GM23338 (cell line): Measurements from ENCODE around the gene GLUD1. TPM values are rescaled to one million over a fixed set of nuclear protein-coding genes. Genes with fewer than 3 reads are reported as not detected.

Source experiments
- ATAC-seq: fragments of 200-7000 bp; cut with Tn5 transposase; 3 replicates; pipeline ENCODE4 v1.9.1; 2020
- DNase-seq: peaks from one replicate; pipeline ENCODE4 v3.0.0-alpha.2; 2015; ENCODE audit warnings: low spot score
- H2AFZ ChIP-seq: fragments of 200-600 bp; sonication (generic); 2 replicates; pipeline ENCODE4 v1.8.0; 2016; ENCODE audit warnings: antibody characterized with exemption, mild to moderate bottlenecking, moderate library complexity
- H3F3A ChIP-seq: fragments of 200-600 bp; sonication (generic); replicated peaks from 2 replicates; pipeline ENCODE4 v1.8.0; 2017; ENCODE audit warnings: antibody characterized with exemption, mixed run types, low read depth
- H3K27ac ChIP-seq: fragments of 200-600 bp; sonication (generic); 2 replicates; pipeline ENCODE4 v1.6.1; 2016; ENCODE audit warnings: low read depth
- H3K27me3 ChIP-seq: fragments of 200-600 bp; sonication (generic); 2 replicates; pipeline ENCODE4 v1.8.0; 2016; ENCODE audit warnings: mild to moderate bottlenecking, mixed run types, moderate library complexity; ENCODE audit not compliant: insufficient read depth
- H3K36me3 ChIP-seq: fragments of 200-600 bp; sonication (generic); 2 replicates; pipeline ENCODE4 v1.8.0; 2016; ENCODE audit warnings: mild to moderate bottlenecking; ENCODE audit not compliant: insufficient read depth
- H3K4me1 ChIP-seq: fragments of 200-600 bp; sonication (generic); 2 replicates; pipeline ENCODE4 v1.8.0; 2016; ENCODE audit warnings: mild to moderate bottlenecking, moderate library complexity; ENCODE audit not compliant: insufficient read depth
- H3K4me2 ChIP-seq: fragments of 200-600 bp; sonication (generic); 2 replicates; pipeline ENCODE4 v1.7.1; 2017; ENCODE audit warnings: mixed run types
- H3K4me3 ChIP-seq: fragments of 200-600 bp; sonication (generic); 2 replicates; pipeline ENCODE4 v1.6.1; 2016; ENCODE audit warnings: mixed run types
- H3K79me2 ChIP-seq: fragments of 200-600 bp; sonication (generic); replicated peaks from 2 replicates; pipeline ENCODE4 v1.8.0; 2017; ENCODE audit warnings: mild to moderate bottlenecking; ENCODE audit not compliant: insufficient read depth
- H3K9me2 ChIP-seq: fragments of 200-600 bp; sonication (generic); 2 replicates; pipeline ENCODE4 v1.8.0; 2017; ENCODE audit not compliant: insufficient read depth
- H4K20me1 ChIP-seq: fragments of 200-600 bp; sonication (generic); replicated peaks from 2 replicates; pipeline ENCODE4 v1.8.0; 2017; ENCODE audit warnings: mild to moderate bottlenecking; ENCODE audit not compliant: insufficient read depth
- H3K27ac Mint-ChIP-seq: 2 replicates; pipeline ENCODE4 v1.8.0; 2020; ENCODE audit warnings: inconsistent platforms, mild to moderate bottlenecking, moderate library complexity, mixed read lengths
- H3K27me3 Mint-ChIP-seq: 3 replicates; pipeline ENCODE4 v1.8.0; 2022; ENCODE audit warnings: low read depth, mild to moderate bottlenecking, moderate library complexity, mixed read lengths, inconsistent platforms; ENCODE audit not compliant: insufficient read depth, poor library complexity
- H3K36me3 Mint-ChIP-seq: 3 replicates; pipeline ENCODE4 v1.8.0; 2021; ENCODE audit warnings: low read depth, mild to moderate bottlenecking, inconsistent platforms, moderate library complexity, mixed read lengths
- H3K4me1 Mint-ChIP-seq: 3 replicates; pipeline ENCODE4 v1.8.0; 2020; ENCODE audit warnings: mild to moderate bottlenecking, inconsistent platforms, mixed read lengths
- H3K4me3 Mint-ChIP-seq: 3 replicates; pipeline ENCODE4 v1.8.0; 2021; ENCODE audit warnings: moderate library complexity, mild to moderate bottlenecking, inconsistent platforms, mixed read lengths
- H3K9me3 Mint-ChIP-seq: 3 replicates; pipeline ENCODE4 v1.8.0; 2020; ENCODE audit warnings: moderate library complexity, mild to moderate bottlenecking, inconsistent platforms, mixed read lengths
- CREB1 ChIP-seq: fragments of 250-450 bp; sonication (Bioruptor Pico); IDR thresholded peaks from 2 replicates; pipeline ENCODE4 v1.5.0; 2020; ENCODE audit warnings: low read depth, mild to moderate bottlenecking, moderate library complexity
- EZH2 ChIP-seq: fragments of 200-600 bp; sonication (generic); IDR thresholded peaks from one replicate; pipeline ENCODE4 v1.8.0; 2017; ENCODE audit warnings: antibody characterized with exemption, mild to moderate bottlenecking, low read depth; ENCODE audit not compliant: unreplicated experiment
- EZH2phosphoT487 ChIP-seq: fragments of 200-600 bp; sonication (generic); IDR thresholded peaks from one replicate; pipeline ENCODE4 v1.8.1; 2018; ENCODE audit warnings: antibody characterized with exemption; ENCODE audit not compliant: unreplicated experiment
- JUNB ChIP-seq: IDR thresholded peaks from one replicate; pipeline ENCODE4 v1.6.1; 2016; ENCODE audit warnings: antibody characterized with exemption; ENCODE audit not compliant: unreplicated experiment
- NANOG ChIP-seq: IDR thresholded peaks from 2 replicates; pipeline ENCODE4 v1.6.1; 2016; ENCODE audit warnings: antibody characterized with exemption, borderline replicate concordance
- POLR2AphosphoS5 ChIP-seq: IDR thresholded peaks from 2 replicates; pipeline ENCODE4 v1.6.1; 2016; ENCODE audit warnings: antibody characterized with exemption, low read depth
- STAT1 ChIP-seq: IDR thresholded peaks from one replicate; pipeline ENCODE4 v1.6.1; 2016; ENCODE audit warnings: antibody characterized with exemption; ENCODE audit not compliant: unreplicated experiment
- ZNF114 ChIP-seq: fragments of 250-450 bp; sonication (Bioruptor Pico); IDR thresholded peaks from 2 replicates; pipeline ENCODE4 v1.5.0; 2020; ENCODE audit warnings: mild to moderate bottlenecking, moderate library complexity
- ZNF331 ChIP-seq: fragments of 250-450 bp; sonication (Bioruptor Pico); IDR thresholded peaks from 2 replicates; pipeline ENCODE4 v1.5.0; 2020; ENCODE audit warnings: low read depth, mild to moderate bottlenecking, moderate library complexity
- polyA plus RNA-seq: library from polyadenylated mRNA; unstranded; fragments of >200 nt; fragmentation: Nextera tagmentation; extraction: Ambion mirVana; gene quantifications from 2 replicates; pipeline ENCODE4 v1.2.1, GENCODE V29; 2016
- total RNA-seq: library from RNA; depleted of rRNA; stranded (reverse); fragments of >200 nt; shearing (Covaris generic); gene quantifications from 2 replicates; pipeline ENCODE4 v1.2.3, GENCODE V29; 2014
- TF ChIP-seq, protein P1 (sequence below): IDR thresholded peaks from 2 replicates; pipeline ENCODE4 v1.6.1; 2016; ENCODE audit warnings: antibody characterized with exemption
- TF ChIP-seq, protein P2 (sequence below): fragments of 250-450 bp; sonication (Bioruptor Pico); IDR thresholded peaks from 2 replicates; pipeline ENCODE4 v1.5.0; 2020; ENCODE audit warnings: mild to moderate bottlenecking, moderate library complexity
- TF ChIP-seq, protein P3 (sequence below), 2 experiments: fragments of 200-600 bp in 1 of 2; sonication (generic) in 1 of 2; conservative IDR thresholded peaks; 2 replicates each; pipeline versions ENCODE4 v1.5.1 to v1.6.1; 2016 to 2017; ENCODE audit warnings: antibody characterized with exemption in 2 of 2, low read depth in 2 of 2, mild to moderate bottlenecking in 2 of 2, moderate library complexity in 1 of 2
- TF ChIP-seq, protein P4 (sequence below): IDR thresholded peaks from one replicate; pipeline ENCODE4 v1.6.1; 2018; ENCODE audit warnings: antibody characterized with exemption; ENCODE audit not compliant: unreplicated experiment

GLUD1 gene
- total and polyA plus RNA-seq, 2 experiments from 2014 or later, result 44.7 to 144 TPM

DNA sequence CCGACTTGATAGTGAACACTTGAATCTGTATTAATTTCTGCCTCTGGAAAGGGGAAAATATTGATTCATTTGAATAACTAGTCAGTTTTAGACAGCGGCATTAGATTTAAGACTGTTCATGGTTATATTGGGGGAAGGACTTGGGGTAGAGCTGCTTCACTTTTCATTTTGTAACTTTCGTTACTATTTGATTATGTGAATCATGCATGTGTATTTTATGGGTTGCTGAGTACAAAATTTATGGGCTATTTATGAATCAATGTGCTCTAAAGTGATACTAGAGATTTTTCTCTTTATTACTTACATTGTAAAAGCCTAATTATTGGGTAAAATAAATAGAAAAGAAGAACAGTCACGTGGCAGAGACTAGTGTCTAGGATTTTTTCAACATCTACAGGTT is 4.9 kb downstream of the GLUD1 start:
- no peak overlapping the region for H3K27ac ChIP-seq
- no peak overlapping the region for H3K4me3 ChIP-seq
- H3K27me3 ChIP-seq, result no peaks in the 10 kb centered on the region
- peaks cover 2% of the 10 kb centered on the region for H3K27me3 Mint-ChIP-seq
- H3K4me2 ChIP-seq, result no peak overlapping the region
- H3K9me2 ChIP-seq, result no peaks in the 10 kb centered on the region
- ATAC-seq (no peak), DNase-seq (no peak)
- H2AFZ ChIP-seq, result no peak overlapping the region
- peaks cover 3% of the 10 kb centered on the region; the same call in 1 of the 3 replicates for H3K9me3 Mint-ChIP-seq
- H3K79me2 ChIP-seq, result peaks cover 88% of the 10 kb centered on the region
- H3K4me1 ChIP-seq, result peaks cover 19% of the 10 kb centered on the region
- TF ChIP-seq, protein P1, sequence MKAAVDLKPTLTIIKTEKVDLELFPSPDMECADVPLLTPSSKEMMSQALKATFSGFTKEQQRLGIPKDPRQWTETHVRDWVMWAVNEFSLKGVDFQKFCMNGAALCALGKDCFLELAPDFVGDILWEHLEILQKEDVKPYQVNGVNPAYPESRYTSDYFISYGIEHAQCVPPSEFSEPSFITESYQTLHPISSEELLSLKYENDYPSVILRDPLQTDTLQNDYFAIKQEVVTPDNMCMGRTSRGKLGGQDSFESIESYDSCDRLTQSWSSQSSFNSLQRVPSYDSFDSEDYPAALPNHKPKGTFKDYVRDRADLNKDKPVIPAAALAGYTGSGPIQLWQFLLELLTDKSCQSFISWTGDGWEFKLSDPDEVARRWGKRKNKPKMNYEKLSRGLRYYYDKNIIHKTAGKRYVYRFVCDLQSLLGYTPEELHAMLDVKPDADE, result no peak
- no peak for TF ChIP-seq STAT1
- TF ChIP-seq, protein P2, sequence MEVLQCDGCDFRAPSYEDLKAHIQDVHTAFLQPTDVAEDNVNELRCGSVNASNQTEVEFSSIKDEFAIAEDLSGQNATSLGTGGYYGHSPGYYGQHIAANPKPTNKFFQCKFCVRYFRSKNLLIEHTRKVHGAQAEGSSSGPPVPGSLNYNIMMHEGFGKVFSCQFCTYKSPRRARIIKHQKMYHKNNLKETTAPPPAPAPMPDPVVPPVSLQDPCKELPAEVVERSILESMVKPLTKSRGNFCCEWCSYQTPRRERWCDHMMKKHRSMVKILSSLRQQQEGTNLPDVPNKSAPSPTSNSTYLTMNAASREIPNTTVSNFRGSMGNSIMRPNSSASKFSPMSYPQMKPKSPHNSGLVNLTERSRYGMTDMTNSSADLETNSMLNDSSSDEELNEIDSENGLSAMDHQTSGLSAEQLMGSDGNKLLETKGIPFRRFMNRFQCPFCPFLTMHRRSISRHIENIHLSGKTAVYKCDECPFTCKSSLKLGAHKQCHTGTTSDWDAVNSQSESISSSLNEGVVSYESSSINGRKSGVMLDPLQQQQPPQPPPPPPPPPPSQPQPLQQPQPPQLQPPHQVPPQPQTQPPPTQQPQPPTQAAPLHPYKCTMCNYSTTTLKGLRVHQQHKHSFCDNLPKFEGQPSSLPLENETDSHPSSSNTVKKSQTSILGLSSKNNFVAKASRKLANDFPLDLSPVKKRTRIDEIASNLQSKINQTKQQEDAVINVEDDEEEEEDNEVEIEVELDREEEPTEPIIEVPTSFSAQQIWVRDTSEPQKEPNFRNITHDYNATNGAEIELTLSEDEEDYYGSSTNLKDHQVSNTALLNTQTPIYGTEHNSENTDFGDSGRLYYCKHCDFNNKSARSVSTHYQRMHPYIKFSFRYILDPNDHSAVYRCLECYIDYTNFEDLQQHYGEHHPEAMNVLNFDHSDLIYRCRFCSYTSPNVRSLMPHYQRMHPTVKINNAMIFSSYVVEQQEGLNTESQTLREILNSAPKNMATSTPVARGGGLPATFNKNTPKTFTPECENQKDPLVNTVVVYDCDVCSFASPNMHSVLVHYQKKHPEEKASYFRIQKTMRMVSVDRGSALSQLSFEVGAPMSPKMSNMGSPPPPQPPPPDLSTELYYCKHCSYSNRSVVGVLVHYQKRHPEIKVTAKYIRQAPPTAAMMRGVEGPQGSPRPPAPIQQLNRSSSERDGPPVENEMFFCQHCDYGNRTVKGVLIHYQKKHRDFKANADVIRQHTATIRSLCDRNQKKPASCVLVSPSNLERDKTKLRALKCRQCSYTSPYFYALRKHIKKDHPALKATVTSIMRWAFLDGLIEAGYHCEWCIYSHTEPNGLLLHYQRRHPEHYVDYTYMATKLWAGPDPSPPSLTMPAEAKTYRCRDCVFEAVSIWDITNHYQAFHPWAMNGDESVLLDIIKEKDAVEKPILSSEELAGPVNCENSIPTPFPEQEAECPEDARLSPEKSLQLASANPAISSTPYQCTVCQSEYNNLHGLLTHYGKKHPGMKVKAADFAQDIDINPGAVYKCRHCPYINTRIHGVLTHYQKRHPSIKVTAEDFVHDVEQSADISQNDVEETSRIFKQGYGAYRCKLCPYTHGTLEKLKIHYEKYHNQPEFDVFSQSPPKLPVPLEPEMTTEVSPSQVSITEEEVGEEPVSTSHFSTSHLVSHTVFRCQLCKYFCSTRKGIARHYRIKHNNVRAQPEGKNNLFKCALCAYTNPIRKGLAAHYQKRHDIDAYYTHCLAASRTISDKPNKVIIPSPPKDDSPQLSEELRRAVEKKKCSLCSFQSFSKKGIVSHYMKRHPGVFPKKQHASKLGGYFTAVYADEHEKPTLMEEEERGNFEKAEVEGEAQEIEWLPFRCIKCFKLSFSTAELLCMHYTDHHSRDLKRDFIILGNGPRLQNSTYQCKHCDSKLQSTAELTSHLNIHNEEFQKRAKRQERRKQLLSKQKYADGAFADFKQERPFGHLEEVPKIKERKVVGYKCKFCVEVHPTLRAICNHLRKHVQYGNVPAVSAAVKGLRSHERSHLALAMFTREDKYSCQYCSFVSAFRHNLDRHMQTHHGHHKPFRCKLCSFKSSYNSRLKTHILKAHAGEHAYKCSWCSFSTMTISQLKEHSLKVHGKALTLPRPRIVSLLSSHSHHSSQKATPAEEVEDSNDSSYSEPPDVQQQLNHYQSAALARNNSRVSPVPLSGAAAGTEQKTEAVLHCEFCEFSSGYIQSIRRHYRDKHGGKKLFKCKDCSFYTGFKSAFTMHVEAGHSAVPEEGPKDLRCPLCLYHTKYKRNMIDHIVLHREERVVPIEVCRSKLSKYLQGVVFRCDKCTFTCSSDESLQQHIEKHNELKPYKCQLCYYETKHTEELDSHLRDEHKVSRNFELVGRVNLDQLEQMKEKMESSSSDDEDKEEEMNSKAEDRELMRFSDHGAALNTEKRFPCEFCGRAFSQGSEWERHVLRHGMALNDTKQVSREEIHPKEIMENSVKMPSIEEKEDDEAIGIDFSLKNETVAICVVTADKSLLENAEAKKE (CRISPR knock-in tag), result no peak
- TF ChIP-seq, protein P3, sequence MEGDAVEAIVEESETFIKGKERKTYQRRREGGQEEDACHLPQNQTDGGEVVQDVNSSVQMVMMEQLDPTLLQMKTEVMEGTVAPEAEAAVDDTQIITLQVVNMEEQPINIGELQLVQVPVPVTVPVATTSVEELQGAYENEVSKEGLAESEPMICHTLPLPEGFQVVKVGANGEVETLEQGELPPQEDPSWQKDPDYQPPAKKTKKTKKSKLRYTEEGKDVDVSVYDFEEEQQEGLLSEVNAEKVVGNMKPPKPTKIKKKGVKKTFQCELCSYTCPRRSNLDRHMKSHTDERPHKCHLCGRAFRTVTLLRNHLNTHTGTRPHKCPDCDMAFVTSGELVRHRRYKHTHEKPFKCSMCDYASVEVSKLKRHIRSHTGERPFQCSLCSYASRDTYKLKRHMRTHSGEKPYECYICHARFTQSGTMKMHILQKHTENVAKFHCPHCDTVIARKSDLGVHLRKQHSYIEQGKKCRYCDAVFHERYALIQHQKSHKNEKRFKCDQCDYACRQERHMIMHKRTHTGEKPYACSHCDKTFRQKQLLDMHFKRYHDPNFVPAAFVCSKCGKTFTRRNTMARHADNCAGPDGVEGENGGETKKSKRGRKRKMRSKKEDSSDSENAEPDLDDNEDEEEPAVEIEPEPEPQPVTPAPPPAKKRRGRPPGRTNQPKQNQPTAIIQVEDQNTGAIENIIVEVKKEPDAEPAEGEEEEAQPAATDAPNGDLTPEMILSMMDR (conservative IDR thresholded peaks at IDR 0.05; ENCODE audit: low read depth in 2 of 2), result no peak
- TF ChIP-seq, protein P4, sequence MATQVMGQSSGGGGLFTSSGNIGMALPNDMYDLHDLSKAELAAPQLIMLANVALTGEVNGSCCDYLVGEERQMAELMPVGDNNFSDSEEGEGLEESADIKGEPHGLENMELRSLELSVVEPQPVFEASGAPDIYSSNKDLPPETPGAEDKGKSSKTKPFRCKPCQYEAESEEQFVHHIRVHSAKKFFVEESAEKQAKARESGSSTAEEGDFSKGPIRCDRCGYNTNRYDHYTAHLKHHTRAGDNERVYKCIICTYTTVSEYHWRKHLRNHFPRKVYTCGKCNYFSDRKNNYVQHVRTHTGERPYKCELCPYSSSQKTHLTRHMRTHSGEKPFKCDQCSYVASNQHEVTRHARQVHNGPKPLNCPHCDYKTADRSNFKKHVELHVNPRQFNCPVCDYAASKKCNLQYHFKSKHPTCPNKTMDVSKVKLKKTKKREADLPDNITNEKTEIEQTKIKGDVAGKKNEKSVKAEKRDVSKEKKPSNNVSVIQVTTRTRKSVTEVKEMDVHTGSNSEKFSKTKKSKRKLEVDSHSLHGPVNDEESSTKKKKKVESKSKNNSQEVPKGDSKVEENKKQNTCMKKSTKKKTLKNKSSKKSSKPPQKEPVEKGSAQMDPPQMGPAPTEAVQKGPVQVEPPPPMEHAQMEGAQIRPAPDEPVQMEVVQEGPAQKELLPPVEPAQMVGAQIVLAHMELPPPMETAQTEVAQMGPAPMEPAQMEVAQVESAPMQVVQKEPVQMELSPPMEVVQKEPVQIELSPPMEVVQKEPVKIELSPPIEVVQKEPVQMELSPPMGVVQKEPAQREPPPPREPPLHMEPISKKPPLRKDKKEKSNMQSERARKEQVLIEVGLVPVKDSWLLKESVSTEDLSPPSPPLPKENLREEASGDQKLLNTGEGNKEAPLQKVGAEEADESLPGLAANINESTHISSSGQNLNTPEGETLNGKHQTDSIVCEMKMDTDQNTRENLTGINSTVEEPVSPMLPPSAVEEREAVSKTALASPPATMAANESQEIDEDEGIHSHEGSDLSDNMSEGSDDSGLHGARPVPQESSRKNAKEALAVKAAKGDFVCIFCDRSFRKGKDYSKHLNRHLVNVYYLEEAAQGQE, result no peak
- TF ChIP-seq EZH2phosphoT487, result no peak
- no peak for TF ChIP-seq POLR2AphosphoS5
- TF ChIP-seq NANOG, result no peak
- TF ChIP-seq ZNF331 (CRISPR knock-in tag), result no peak
- no peak for TF ChIP-seq EZH2
- TF ChIP-seq ZNF114 (CRISPR knock-in tag), result no peak
- no peak for TF ChIP-seq CREB1 (CRISPR knock-in tag)
- no peak for TF ChIP-seq JUNB
- H3K27ac Mint-ChIP-seq, result no peak overlapping the region
- no peaks in the 10 kb centered on the region for H4K20me1 ChIP-seq
- H3K4me1 Mint-ChIP-seq, result peaks cover 24% of the 10 kb centered on the region
- peaks cover 29% of the 10 kb centered on the region for H3K36me3 Mint-ChIP-seq
- no peak overlapping the region for H3K4me3 Mint-ChIP-seq
- no peaks in the 10 kb centered on the region for H3F3A ChIP-seq
- H3K36me3 ChIP-seq, result no peaks in the 10 kb centered on the region
